Left lung (tissue), 10 donors: ENCODE results near the gene GRPR. TPM values are rescaled to one million over a fixed set of nuclear protein-coding genes. Genes with fewer than 3 reads are reported as not detected.

ENCODE experiments used
- ATAC-seq: fragments of 200-7000 bp; cut with Tn5 transposase; one replicate; pipeline ENCODE4 v1.9.1; 2020; ENCODE audit warnings: moderate library complexity
- DNase-seq, 4 donors: peaks; one replicate each; pipeline ENCODE4 v3.0.0-alpha.2; 2013 to 2020
- H3K27ac ChIP-seq, 2 donors: fragments of 200-600 bp; sonication (generic) in 1 of 2; one replicate each; pipeline versions ENCODE4 v1.5.0 to v1.8.0; 2020 to 2021
- H3K27me3 ChIP-seq, 2 donors: fragments of 200-600 bp; sonication (generic) in 1 of 2; one replicate each; pipeline versions ENCODE4 v1.5.0 to v1.8.0; 2020 to 2021
- H3K36me3 ChIP-seq, 2 donors: fragments of 200-600 bp; sonication (generic) in 1 of 2; one replicate each; pipeline versions ENCODE4 v1.5.0 to v1.8.0; 2020 to 2021
- H3K4me1 ChIP-seq, 2 donors: fragments of 200-600 bp; one replicate each; pipeline ENCODE4 v1.8.0; 2021
- H3K4me3 ChIP-seq, 2 donors: fragments of 200-600 bp; sonication (generic) in 1 of 2; one replicate each; pipeline versions ENCODE4 v1.5.0 to v1.8.0; 2020 to 2021; ENCODE audit warnings: mild to moderate bottlenecking in 1 of 2
- H3K9me3 ChIP-seq, 2 donors: fragments of 200-600 bp; sonication (generic) in 1 of 2; one replicate each; pipeline versions ENCODE4 v1.5.0 to v1.8.0; 2020 to 2021
- intact Hi-C, 2 donors: fragments of 100-400 bp; cut with DNase I; formaldehyde crosslinking; loops; one replicate each; pipeline versions ENCODE4 v1.11.2 to v1.14.2; 2022
- polyA plus RNA-seq, 6 donors: library from polyadenylated mRNA; unstranded; fragments of 120-200 nt; gene quantifications; one replicate each; pipeline ENCODE4 v1.2.1, GENCODE V29; 2013; ENCODE audit not compliant: insufficient read length in 6 of 6
- total RNA-seq, 2 donors: library from RNA; stranded (reverse); fragmentation: NEBNext Ultra II Directional; extraction: Animal tissue kit (Norgen Biotek cat#: 25700); gene quantifications; one replicate each; pipeline ENCODE4 v1.2.1, GENCODE V29; 2021
- TF ChIP-seq, protein P1 (sequence below), 2 donors: fragments of 200-600 bp; sonication (generic) in 1 of 2; IDR thresholded peaks; one replicate each; pipeline versions ENCODE4 v1.5.0 to v1.8.0; 2021; ENCODE audit warnings: antibody characterized with exemption in 2 of 2
- donor health status: DM: no; HTN: yes; CAD: no.
- donor health status: DM: no; HTN: no; CAD: no.

The GRPR gene
- total and polyA plus RNA-seq, 8 donors: 0.13 to 0.43 (median 0.26) TPM

DNA sequence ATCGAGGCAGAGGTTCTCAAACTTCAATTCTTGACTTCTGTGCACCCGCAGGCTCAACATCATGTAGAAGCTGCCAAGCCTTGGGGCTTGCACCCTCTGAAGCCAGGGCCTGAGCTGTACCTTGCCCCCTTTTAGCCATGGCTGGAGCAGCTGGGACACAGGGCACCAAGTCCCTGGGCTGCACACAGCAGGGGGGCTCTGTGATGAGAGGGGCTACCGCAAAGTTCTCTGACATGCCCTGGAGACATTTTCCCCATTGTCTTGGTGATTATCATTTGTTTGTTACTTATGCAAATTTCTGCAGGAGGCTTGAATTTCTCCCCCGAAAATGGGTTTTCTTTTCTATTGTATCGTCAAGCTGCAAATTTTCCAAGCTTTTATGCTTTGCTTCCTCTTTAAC, 39.0 kb downstream of the GRPR start:
- no peaks in the 10 kb centered on the region for H3K4me1 ChIP-seq
- no peak overlapping the region for H3K4me3 ChIP-seq
- no peaks in the 10 kb centered on the region for H3K36me3 ChIP-seq
- H3K27ac ChIP-seq: no peak overlapping the region
- H3K27me3 ChIP-seq: no peaks in the 10 kb centered on the region
- DNase-seq (no peak), ATAC-seq (no peak)
- TF ChIP-seq, protein P1, sequence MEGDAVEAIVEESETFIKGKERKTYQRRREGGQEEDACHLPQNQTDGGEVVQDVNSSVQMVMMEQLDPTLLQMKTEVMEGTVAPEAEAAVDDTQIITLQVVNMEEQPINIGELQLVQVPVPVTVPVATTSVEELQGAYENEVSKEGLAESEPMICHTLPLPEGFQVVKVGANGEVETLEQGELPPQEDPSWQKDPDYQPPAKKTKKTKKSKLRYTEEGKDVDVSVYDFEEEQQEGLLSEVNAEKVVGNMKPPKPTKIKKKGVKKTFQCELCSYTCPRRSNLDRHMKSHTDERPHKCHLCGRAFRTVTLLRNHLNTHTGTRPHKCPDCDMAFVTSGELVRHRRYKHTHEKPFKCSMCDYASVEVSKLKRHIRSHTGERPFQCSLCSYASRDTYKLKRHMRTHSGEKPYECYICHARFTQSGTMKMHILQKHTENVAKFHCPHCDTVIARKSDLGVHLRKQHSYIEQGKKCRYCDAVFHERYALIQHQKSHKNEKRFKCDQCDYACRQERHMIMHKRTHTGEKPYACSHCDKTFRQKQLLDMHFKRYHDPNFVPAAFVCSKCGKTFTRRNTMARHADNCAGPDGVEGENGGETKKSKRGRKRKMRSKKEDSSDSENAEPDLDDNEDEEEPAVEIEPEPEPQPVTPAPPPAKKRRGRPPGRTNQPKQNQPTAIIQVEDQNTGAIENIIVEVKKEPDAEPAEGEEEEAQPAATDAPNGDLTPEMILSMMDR (IDR thresholded peaks at IDR 0.05): no peak
- intact Hi-C loops: no loop called here
- H3K9me3 ChIP-seq: no peaks in the 10 kb centered on the region

GRCh38 chrX:16164748-16165147, 41.4 kb downstream of the GRPR start:
- H3K4me1 ChIP-seq: no peaks in the 10 kb centered on the region
- TF ChIP-seq, protein P1 (IDR thresholded peaks at IDR 0.05): no peak
- H3K27me3 ChIP-seq: no peaks in the 10 kb centered on the region
- no peak for ATAC-seq
- no peak overlapping the region for H3K4me3 ChIP-seq
- intact Hi-C loops: no loop called here
- H3K36me3 ChIP-seq: no peaks in the 10 kb centered on the region
- DNase-seq: no peak
- no peak overlapping the region for H3K27ac ChIP-seq
- no peaks in the 10 kb centered on the region for H3K9me3 ChIP-seq

- ATAC-seq: no peak
- no peak for DNase-seq
- H3K36me3 ChIP-seq: no peaks in the 10 kb centered on the region
- H3K4me1 ChIP-seq: no peaks in the 10 kb centered on the region
- H3K9me3 ChIP-seq: no peaks in the 10 kb centered on the region
- intact Hi-C loops: no loop called here
- no peak within 1 kb of the TSS for H3K27ac ChIP-seq
- no peaks in the 10 kb centered on the region for H3K27me3 ChIP-seq
- H3K4me3 ChIP-seq: no peak within 1 kb of the TSS
- TF ChIP-seq, protein P1 (IDR thresholded peaks at IDR 0.05): no peak
Observed at GRCh38 chrX:16167181-16167580, 43.8 kb downstream of the GRPR start, which contains the start of gene MAGEB17. Gene MAGEB17 (plus strand): TSS chrX:16167481. CDS start chrX:16170383, 2,902 bp downstream.

GRCh38 chrX:16171039-16171438, 47.7 kb downstream of the GRPR start:
- ATAC-seq (no peak), DNase-seq (no peak)
- Histone ChIP-seq H3K9me3 (no peaks in the 10 kb centered on the region), H3K27me3 (no peaks in the 10 kb centered on the region), H3K27ac (no peak overlapping the region), H3K4me1 (no peaks in the 10 kb centered on the region), H3K4me3 (no peak overlapping the region), H3K36me3 (no peaks in the 10 kb centered on the region)
- TF ChIP-seq, protein P1 (IDR thresholded peaks at IDR 0.05): no peak
- intact Hi-C loops: no loop called here

GRCh38 chrX:16171944-16172343, 48.6 kb downstream of the GRPR start:
- ATAC-seq (no peak), DNase-seq (no peak)
- H3K36me3 ChIP-seq: no peaks in the 10 kb centered on the region
- H3K4me1 ChIP-seq: no peaks in the 10 kb centered on the region
- H3K27ac ChIP-seq: no peak overlapping the region
- TF ChIP-seq, protein P1 (IDR thresholded peaks at IDR 0.05): no peak
- H3K27me3 ChIP-seq: no peaks in the 10 kb centered on the region
- intact Hi-C loops: no loop called here
- H3K9me3 ChIP-seq: no peaks in the 10 kb centered on the region
- H3K4me3 ChIP-seq: no peak overlapping the region
